ENCODE measurements around the gene LMX1B. TPM values are rescaled to one million over a fixed set of nuclear protein-coding genes. Genes with fewer than 3 reads are reported as not detected.

Gene LMX1B
- total RNA-seq, 1 experiment from 2014 or later = not detected

DNA sequence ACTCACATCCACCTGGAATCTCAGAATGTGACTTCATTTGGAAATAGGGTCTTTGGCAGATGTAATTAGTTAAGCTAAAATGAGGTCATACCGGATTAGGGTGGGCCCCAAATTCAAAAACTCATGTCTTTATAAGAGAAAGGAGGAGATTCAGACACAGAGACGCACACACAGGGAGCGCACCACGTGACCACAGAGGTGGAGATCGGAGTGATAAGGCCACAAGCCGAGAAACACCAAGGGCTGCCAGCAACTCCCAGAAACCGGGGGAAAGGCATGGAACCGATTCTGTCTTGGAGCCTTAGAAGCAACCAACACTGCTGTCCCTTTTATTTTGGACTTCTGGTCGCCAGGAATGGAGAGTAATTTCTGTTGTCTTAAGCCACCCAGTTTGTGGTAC lies 31.8 kb upstream of the LMX1B start:
- POLR2A ChIA-PET (ENCODE audit: low non-redundant PET) = no interaction called here
- Histone ChIP-seq H3K4me3 (ENCODE audit: low read depth, low read length, poor library complexity, severe bottlenecking) (no peak overlapping the region), H3K27me3 (replicated peaks; ENCODE audit: insufficient read depth, low read depth, low read length, poor library complexity) (no peaks in the 10 kb centered on the region), H3K9me3 (ENCODE audit: low read depth, low read length, poor library complexity, severe bottlenecking) (no peaks in the 10 kb centered on the region), H3K4me1 (ENCODE audit: insufficient read depth, low read length, poor library complexity, severe bottlenecking) (no peaks in the 10 kb centered on the region), H3K27ac (ENCODE audit: low read depth, low read length, poor library complexity, severe bottlenecking) (no peak overlapping the region), H3K36me3 (ENCODE audit: insufficient read depth, low read length, poor library complexity, severe bottlenecking) (no peaks in the 10 kb centered on the region)
- no peak for TF ChIP-seq EZH2 (IDR thresholded peaks at IDR 0.05; ENCODE audit: borderline replicate concordance, low read depth, low read length, poor library complexity, severe bottlenecking)
- TF ChIP-seq, protein P1, sequence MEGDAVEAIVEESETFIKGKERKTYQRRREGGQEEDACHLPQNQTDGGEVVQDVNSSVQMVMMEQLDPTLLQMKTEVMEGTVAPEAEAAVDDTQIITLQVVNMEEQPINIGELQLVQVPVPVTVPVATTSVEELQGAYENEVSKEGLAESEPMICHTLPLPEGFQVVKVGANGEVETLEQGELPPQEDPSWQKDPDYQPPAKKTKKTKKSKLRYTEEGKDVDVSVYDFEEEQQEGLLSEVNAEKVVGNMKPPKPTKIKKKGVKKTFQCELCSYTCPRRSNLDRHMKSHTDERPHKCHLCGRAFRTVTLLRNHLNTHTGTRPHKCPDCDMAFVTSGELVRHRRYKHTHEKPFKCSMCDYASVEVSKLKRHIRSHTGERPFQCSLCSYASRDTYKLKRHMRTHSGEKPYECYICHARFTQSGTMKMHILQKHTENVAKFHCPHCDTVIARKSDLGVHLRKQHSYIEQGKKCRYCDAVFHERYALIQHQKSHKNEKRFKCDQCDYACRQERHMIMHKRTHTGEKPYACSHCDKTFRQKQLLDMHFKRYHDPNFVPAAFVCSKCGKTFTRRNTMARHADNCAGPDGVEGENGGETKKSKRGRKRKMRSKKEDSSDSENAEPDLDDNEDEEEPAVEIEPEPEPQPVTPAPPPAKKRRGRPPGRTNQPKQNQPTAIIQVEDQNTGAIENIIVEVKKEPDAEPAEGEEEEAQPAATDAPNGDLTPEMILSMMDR (conservative IDR thresholded peaks at IDR 0.05; ENCODE audit: low read depth, low read length) = no peak
- no peak for DNase-seq (ENCODE audit: low spot score)
- CTCF ChIA-PET = interaction anchor here (0.5 kb wide), 1 partner anchor 8 kb away, joined by 8 read pairs; no protein-coding TSS in a partner anchor
- BruUV-seq (replicated peaks) = no TSS peak
- intact Hi-C loops (cut with micrococcal nuclease; ENCODE audit: unreplicated experiment) = no loop called here

DNA sequence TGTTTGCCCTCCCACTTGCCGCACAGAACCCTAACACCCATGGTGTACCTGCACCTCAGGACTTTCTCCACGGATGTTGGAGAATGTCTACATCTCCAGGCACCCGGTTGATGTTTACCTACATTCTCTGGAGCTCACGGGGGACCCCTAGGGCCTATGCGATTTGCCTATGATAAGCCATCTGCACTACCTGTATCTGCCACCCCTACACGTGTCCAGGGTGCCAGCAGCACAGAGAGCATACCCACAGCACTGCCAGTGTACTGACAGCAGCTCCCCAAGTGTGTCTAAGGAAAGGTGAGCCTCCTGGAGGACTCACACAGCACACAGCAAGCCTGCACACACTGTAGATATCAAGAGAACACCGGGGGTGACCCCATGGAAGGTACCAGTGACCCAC lies 31.3 kb upstream of the LMX1B start:
- Histone ChIP-seq H3K27me3 (replicated peaks; ENCODE audit: insufficient read depth, low read depth, low read length, poor library complexity) (no peaks in the 10 kb centered on the region), H3K4me1 (ENCODE audit: insufficient read depth, low read length, poor library complexity, severe bottlenecking) (no peaks in the 10 kb centered on the region), H3K9me3 (ENCODE audit: low read depth, low read length, poor library complexity, severe bottlenecking) (no peaks in the 10 kb centered on the region), H3K36me3 (ENCODE audit: insufficient read depth, low read length, poor library complexity, severe bottlenecking) (no peaks in the 10 kb centered on the region), H3K4me3 (ENCODE audit: low read depth, low read length, poor library complexity, severe bottlenecking) (no peak overlapping the region), H3K27ac (ENCODE audit: low read depth, low read length, poor library complexity, severe bottlenecking) (no peak overlapping the region)
- CTCF ChIA-PET = interaction anchor here (0.5 kb wide), 2 partner anchors 9 to 27 kb away, joined by 5 to 8 read pairs; no protein-coding TSS in a partner anchor
- POLR2A ChIA-PET (ENCODE audit: low non-redundant PET) = no interaction called here
- intact Hi-C loops (cut with micrococcal nuclease; ENCODE audit: unreplicated experiment) = no loop called here
- no TSS peak for BruUV-seq (replicated peaks)
- TF ChIP-seq EZH2 (IDR thresholded peaks at IDR 0.05; ENCODE audit: borderline replicate concordance, low read depth, low read length, poor library complexity, severe bottlenecking) = no peak
- TF ChIP-seq, protein P1 (conservative IDR thresholded peaks at IDR 0.05; ENCODE audit: low read depth, low read length) = no peak
- no peak for DNase-seq (ENCODE audit: low spot score)

DNA sequence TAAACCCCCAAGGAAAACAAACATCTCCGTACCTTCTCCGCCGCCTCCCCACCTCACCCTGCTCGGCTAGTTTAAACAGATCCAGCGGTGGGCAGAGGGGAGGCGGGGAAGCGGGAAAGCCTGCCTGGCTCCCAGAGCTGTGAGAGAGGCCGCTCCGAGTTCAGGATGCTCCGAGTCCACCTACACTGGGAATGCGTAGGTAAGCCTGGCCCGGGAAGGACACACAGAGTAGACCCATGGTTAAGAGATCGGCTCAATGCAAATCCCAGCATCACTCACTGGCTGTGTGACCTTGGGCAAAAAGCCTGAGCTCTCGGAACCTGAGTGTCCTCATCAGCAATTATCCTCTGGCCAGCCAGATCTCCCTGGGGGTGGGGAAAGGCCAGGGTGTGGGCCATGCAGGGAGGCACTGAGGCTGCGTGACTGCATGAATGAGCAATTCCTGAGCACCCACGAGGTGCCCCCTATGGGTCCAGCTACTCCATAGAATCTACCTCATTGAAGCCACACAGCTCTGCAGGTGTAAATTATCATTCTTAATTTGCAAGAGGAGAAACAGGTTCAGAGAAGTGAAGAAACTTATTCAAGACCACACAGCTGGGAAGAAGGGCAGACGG lies 30.5 kb upstream of the LMX1B start:
- CTCF ChIA-PET = interaction anchor here (0.6 to 0.7 kb wide), 2 partner anchors 28 to 1440 kb away, joined by 3 to 4 read pairs; partner anchors contain the start of gene SCAI
- no TSS peak for BruUV-seq (replicated peaks)
- no peaks in the 10 kb centered on the region for H3K4me1 ChIP-seq (ENCODE audit: insufficient read depth, low read length, poor library complexity, severe bottlenecking)
- H3K27ac ChIP-seq (ENCODE audit: low read depth, low read length, poor library complexity, severe bottlenecking) = no peak overlapping the region
- TF ChIP-seq EZH2 (IDR thresholded peaks at IDR 0.05; ENCODE audit: borderline replicate concordance, low read depth, low read length, poor library complexity, severe bottlenecking) = no peak
- TF ChIP-seq, protein P1 (conservative IDR thresholded peaks at IDR 0.05; ENCODE audit: low read depth, low read length) = no peak
- POLR2A ChIA-PET (ENCODE audit: low non-redundant PET) = no interaction called here
- no peaks in the 10 kb centered on the region for H3K36me3 ChIP-seq (ENCODE audit: insufficient read depth, low read length, poor library complexity, severe bottlenecking)
- no peaks in the 10 kb centered on the region for H3K9me3 ChIP-seq (ENCODE audit: low read depth, low read length, poor library complexity, severe bottlenecking)
- no peak for DNase-seq (ENCODE audit: low spot score)
- no peak overlapping the region for H3K4me3 ChIP-seq (ENCODE audit: low read depth, low read length, poor library complexity, severe bottlenecking)
- H3K27me3 ChIP-seq (replicated peaks; ENCODE audit: insufficient read depth, low read depth, low read length, poor library complexity) = no peaks in the 10 kb centered on the region
- intact Hi-C loops (cut with micrococcal nuclease; ENCODE audit: unreplicated experiment) = no loop called here
